GM18870 (cell line): ENCODE measurements around the gene PRMT7.
"Not testable (repeated sequence)": the region's sequence is repeated elsewhere in the genome, so short reads cannot be mapped to it uniquely, and the experiment has no call there.

ENCODE experiments used
- ATAC-seq: cut with Tn5 transposase; IDR thresholded peaks from one replicate; pipeline ENCODE4 v1.9.1; 2021; ENCODE audit warnings: moderate library complexity; ENCODE audit not compliant: unreplicated experiment

PRMT7 gene

DNA sequence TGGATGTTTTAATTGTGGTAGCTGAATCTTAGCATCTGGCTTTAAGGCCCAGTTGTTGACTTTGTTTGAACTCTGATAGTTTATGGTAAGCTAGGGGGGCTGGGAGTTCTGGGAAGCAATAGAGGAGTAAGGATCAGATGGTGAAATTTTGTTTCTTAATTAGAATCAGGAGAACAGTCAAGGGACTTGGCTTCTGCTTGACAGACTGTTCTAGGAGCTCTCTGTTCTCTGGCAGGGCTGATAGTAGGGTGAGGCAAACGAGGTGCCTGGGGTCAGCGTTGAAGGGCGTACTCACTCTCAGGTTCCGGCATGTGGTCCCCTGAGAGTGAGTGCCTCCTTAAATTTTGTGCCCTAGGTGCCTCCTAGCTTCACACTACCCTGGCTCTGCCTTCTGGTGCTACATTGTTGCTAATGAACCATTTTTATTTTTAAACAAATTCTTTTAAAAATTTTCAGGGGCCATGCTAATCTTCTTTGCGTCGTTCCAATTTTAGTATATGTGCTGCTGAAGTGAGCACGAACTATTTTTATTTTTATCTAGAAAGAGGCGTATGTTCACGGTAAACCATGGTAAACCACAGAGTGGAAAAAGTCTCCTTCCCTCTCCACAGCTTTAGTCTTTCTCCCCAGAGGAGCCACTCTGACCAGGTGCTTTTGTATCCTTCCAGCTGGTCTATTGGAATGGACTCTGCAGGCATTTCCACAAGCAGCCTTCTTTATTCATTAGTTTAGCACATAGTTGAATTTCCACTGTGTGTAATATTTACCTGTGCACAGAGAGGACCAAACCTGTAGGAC, 26.8 kb upstream of the PRMT7 start:
- no peak for ATAC-seq

DNA sequence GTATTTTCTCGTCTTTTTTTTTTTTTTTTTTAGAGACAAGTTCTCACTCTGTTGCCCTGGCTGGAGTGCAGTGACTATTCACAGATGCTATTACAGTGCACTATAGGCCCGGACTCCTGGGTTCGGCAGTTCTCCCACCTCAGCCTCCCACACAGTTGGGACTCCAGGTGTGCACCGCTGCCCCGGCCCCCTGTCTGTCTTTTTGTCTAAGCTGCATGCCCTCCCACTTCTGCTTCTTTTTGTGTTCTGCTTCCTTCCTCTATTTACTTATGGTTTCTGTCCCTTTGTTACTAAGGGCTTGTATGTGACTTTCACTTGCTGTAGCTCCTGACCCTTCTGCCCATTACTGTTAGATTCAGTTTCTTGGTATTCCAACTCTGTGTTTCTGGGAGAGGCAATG, 26.0 kb upstream of the PRMT7 start:
- peak; percentile 37 for ATAC-seq

GRCh38 chr16:68285683-68286082, 25.1 kb upstream of the PRMT7 start:
- no peak for ATAC-seq

GRCh38 chr16:68286153-68287074, 24.4 kb upstream of the PRMT7 start:
- no peak for ATAC-seq

GRCh38 chr16:68287276-68288251, 23.3 kb upstream of the PRMT7 start:
- no peak for ATAC-seq

GRCh38 chr16:68288252-68288650, 22.6 kb upstream of the PRMT7 start:
- no peak for ATAC-seq

GRCh38 chr16:68288796-68289195, 22.0 kb upstream of the PRMT7 start:
- ATAC-seq: not testable (repeated sequence)

DNA sequence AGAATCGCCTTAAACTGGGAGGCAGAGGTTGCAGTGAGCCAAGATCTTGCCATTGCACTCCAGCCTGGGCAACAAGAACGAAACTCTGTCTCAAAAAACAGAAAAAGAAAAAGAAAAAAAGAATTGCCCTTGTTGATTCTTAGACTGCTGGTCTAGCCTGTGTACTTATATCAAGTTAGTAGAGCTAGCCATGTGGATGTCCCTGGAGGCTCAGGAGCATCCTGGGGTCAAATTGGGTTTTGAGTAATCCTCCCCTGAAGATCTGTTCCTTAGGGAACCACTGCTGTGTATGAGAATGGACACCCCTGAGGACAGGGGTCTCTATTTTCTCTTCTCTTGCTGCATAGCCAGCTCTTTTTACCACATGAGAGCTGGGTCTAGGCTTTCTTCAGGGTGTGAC, 21.6 kb upstream of the PRMT7 start:
- no peak for ATAC-seq

GRCh38 chr16:68289621-68290329, 21.0 kb upstream of the PRMT7 start:
- ATAC-seq: peak; percentile 72

DNA sequence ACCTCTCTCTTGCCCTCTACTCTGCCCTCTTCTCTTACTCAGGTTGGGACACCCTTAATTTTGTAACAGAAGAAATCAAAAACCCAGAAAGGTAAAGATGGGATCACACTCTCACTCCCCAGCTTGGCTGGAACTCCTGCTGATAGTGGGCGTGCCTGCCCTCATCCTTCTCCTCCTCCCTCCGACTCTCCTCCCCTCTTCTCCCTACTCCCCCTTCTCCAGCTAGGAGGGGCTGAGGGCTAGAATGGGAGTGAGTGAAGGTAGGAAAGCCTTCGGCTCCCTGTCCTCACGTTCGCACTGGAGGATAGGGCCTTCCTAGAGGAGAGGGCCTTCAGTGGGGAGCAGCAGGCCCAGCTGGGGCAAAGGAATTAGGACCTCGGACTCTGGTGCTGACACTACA, 20.4 kb upstream of the PRMT7 start:
- ATAC-seq: no peak

GRCh38 chr16:68291227-68291626, 19.6 kb upstream of the PRMT7 start:
- ATAC-seq: no peak

GRCh38 chr16:68292425-68292824, 18.4 kb upstream of the PRMT7 start:
- no peak for ATAC-seq

- no peak for ATAC-seq
Observed at GRCh38 chr16:68296291-68296690, 14.5 kb upstream of the PRMT7 start.

DNA sequence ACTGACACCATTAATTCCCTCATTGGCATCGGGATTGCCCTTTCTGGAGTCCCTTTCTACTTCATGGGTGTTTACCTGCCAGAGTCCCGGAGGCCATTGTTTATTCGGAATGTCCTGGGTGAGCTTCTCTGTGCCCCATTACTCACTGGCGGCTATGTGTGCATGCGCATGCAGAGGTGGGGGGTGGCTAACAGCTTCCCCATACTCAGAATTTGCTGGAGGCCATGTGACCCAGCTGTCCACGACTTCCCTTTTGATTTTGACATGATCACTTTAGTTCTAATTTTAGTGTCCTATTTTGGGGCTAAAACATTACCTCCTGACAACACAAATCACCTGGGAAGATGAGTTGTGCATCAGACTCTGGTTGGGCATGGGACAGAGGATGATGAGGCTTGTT, 14.1 kb upstream of the PRMT7 start:
- no peak for ATAC-seq

GRCh38 chr16:68297908-68298307, 12.9 kb upstream of the PRMT7 start:
- no peak for ATAC-seq

DNA sequence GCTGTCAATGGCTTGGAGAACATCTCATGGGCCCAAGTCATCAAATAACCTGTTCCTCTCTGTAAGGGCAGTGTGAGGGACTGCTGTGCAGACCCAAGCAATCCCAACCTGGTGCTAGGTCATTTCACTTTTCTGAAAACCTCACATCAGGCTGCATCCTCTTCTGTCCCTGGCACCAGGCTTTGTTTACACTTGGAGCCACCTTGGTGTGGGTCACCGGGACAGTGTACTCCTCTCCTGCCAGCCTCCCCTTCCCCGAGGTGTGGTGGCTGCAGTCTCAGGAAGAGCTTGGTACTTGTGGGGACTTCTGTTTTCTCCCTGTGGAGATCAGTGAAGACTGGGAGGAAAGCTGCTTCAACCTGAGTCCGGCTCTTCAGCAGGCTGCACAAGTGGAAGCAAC, 12.5 kb upstream of the PRMT7 start:
- ATAC-seq: no peak

DNA sequence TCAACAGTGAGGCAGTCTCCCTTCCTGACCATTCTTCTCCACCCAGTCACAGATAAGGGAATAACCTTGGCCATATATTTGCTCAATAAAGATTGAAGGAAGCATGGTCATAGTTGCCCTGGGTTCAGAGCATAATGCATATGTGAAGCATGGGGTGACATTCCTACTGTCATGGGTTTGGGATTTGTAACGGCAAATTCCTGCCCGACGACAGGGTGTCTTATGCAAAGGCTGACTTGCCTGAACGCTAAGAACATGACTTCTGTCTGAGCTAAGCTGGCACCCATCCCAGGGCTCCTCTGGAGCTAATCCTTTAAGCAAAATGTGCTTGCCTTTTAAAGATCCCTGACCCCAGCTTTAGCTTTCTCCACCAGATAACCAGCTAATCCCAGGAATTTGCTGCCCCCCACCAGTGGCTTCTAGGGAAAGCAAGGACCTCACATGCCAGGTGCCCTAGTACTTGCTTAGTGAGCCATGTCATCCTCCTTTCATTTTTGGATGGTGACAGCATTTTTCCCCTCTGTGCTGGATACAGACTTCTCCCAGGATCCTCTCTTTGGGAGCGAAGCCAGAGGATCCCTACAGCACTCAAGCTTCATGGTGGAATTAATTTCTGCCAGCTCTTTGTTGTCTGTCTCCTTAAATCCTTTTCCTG, 11.8 kb upstream of the PRMT7 start:
- ATAC-seq: no peak

- no peak for ATAC-seq
Observed at GRCh38 chr16:68299571-68300453, 11.0 kb upstream of the PRMT7 start.
